Ovary (tissue), 9 donors: ENCODE results near the gene HDAC7. TPM values are rescaled to one million over a fixed set of nuclear protein-coding genes. Genes with fewer than 3 reads are reported as not detected.

Experiments used
- DNase-seq, 5 donors: peaks; one replicate each; pipeline ENCODE4 v3.0.0-alpha.2; 2019 to 2020
- H3K27ac ChIP-seq, 2 donors: fragments of 200-600 bp; one replicate each; pipeline versions ENCODE4 v1.5.1 to v1.8.0; 2019 to 2022
- H3K27me3 ChIP-seq: fragments of 200-600 bp; one replicate; pipeline ENCODE4 v1.8.0; 2022
- H3K36me3 ChIP-seq: fragments of 200-600 bp; sonication (generic); one replicate; pipeline ENCODE4 v1.5.1; 2019
- H3K4me1 ChIP-seq: one replicate; pipeline ENCODE4 v1.8.1; 2013; ENCODE audit warnings: mild to moderate bottlenecking, moderate library complexity; ENCODE audit not compliant: insufficient read depth
- H3K4me3 ChIP-seq: fragments of 200-600 bp; sonication (generic); one replicate; pipeline ENCODE4 v1.5.1; 2017
- H3K9me3 ChIP-seq, 2 donors: fragments of 200-600 bp in 1 of 2; sonication (generic) in 1 of 2; one replicate each; pipeline versions ENCODE4 v1.5.1 to v1.8.1; 2013 to 2019; ENCODE audit warnings: mild to moderate bottlenecking in 1 of 2, moderate library complexity in 1 of 2
- CTCF ChIP-seq, 3 donors: fragments of 450-650 bp in 2 of 3; fragments of 200-600 bp in 1 of 3; IDR thresholded peaks; one replicate each; pipeline versions ENCODE4 v1.5.1 to v1.8.0; 2016 to 2022; ENCODE audit warnings: antibody characterized with exemption in 3 of 3, mild to moderate bottlenecking in 1 of 3
- EP300 ChIP-seq: sonication (generic); formaldehyde crosslinking; IDR thresholded peaks from one replicate; pipeline ENCODE4 v1.6.1; 2017; ENCODE audit warnings: antibody characterized with exemption
- POLR2A ChIP-seq: fragments of 450-650 bp; IDR thresholded peaks from one replicate; pipeline ENCODE4 v1.6.1; 2017; ENCODE audit warnings: antibody characterized with exemption, mild to moderate bottlenecking, moderate library complexity
- WGBS, 3 donors: extraction: QIAGEN DNeasy Blood & Tissue Kit in 1 of 3; methylation state at CpG; one replicate each; pipeline versions ENCODE4 v1.1.5 to v1.1.7; 2013 to 2017; 5-methylcytosine and 5-hydroxymethylcytosine counted together
- intact Hi-C, 4 donors: fragments of 100-400 bp; cut with DNase I; formaldehyde crosslinking; loops; one replicate each; pipeline versions ENCODE4 v1.11.0 to v1.15.1; 2022 to 2023
- polyA plus RNA-seq, 2 donors: library from polyadenylated mRNA; stranded (reverse); fragments of 200-250 nt in 1 of 2; fragments of 350-450 nt in 1 of 2; fragmentation: Illumina TruSeq in 1 of 2; extraction: RNeasy Lipid Tissue Mini Kit (QIAGEN cat#74804) in 1 of 2; gene quantifications; one replicate each; pipeline ENCODE4 v1.2.3, GENCODE V29; 2013 to 2014
- total RNA-seq, 7 donors: library from RNA; depleted of rRNA in 2 of 7; stranded (reverse); fragments of >200 nt in 2 of 7; fragmentation: NEBNext Ultra II Directional in 3 of 7; extraction: Animal tissue kit (Norgen Biotek cat#: 25700) in 3 of 7; gene quantifications; one replicate each; pipeline versions ENCODE4 v1.1.0 to v1.2.4, GENCODE V29; 2016 to 2023
- donor health status: DM: no; HTN: no; CAD: no; lungs with moderate emphysema.
- donor health status: DM: no; HTN: no; CAD: no.
- donor health status: Bipolar disorder and iron deficiency.
- donor health status: DM: yes; HTN: yes; CAD: no.
- donor health status: DM: no; HTN: no; CAD: no.
- donor health status: DM: yes; HTN: yes; CAD: no.

The HDAC7 gene
- total and polyA plus RNA-seq, 9 donors, result 40.1 to 151 (median 102) TPM

- Histone ChIP-seq H3K4me1 (peaks cover 8% of the 10 kb centered on the region), H3K27ac (peak overlapping the region in 1 of 2 donors; percentile 17), H3K36me3 (no peaks in the 10 kb centered on the region), H3K4me3 (no peak overlapping the region), H3K9me3 (no peaks in the 10 kb centered on the region), H3K27me3 (no peaks in the 10 kb centered on the region)
- TF ChIP-seq EP300 (no peak), CTCF (IDR thresholded peaks at IDR 0.05) (no peak), POLR2A (no peak)
- intact Hi-C loops, result no loop called here
- 14 to 20% (median 16%) methylated on average over 10 of the region's 10 CpGs for WGBS, 3 donors
- no peak for DNase-seq
Measured at GRCh38 chr12:47852096-47852571, 32.4 kb upstream of the HDAC7 start.

- no peak overlapping the region for H3K4me3 ChIP-seq
- peaks cover 8% of the 10 kb centered on the region for H3K4me1 ChIP-seq
- 64 to 71% (median 67%) methylated on average over 3 of the region's 3 CpGs for WGBS, 3 donors
- H3K27me3 ChIP-seq, result no peaks in the 10 kb centered on the region
- intact Hi-C loops, result no loop called here
- H3K27ac ChIP-seq, result peak overlapping the region in 1 of 2 donors; percentile 17
- H3K36me3 ChIP-seq, result no peaks in the 10 kb centered on the region
- TF ChIP-seq CTCF (IDR thresholded peaks at IDR 0.05) (no peak), EP300 (no peak), POLR2A (no peak)
- no peaks in the 10 kb centered on the region for H3K9me3 ChIP-seq
- DNase-seq, result no peak
Measured at GRCh38 chr12:47851303-47851952, 31.7 kb upstream of the HDAC7 start.

- H3K4me3 ChIP-seq, result no peak overlapping the region
- H3K9me3 ChIP-seq, result no peaks in the 10 kb centered on the region
- peaks cover 8% of the 10 kb centered on the region for H3K4me1 ChIP-seq
- H3K36me3 ChIP-seq, result no peaks in the 10 kb centered on the region
- intact Hi-C loops, result no loop called here
- H3K27ac ChIP-seq, result no peak overlapping the region
- whole genome bisulfite sequencing, 3 donors, result 46 to 54% (median 47%) methylated on average over 12 of the region's 12 CpGs
- DNase-seq, result peak in 1 of 5 donors; percentile 20
- H3K27me3 ChIP-seq, result no peaks in the 10 kb centered on the region
- TF ChIP-seq POLR2A (no peak), CTCF (IDR thresholded peaks at IDR 0.05) (no peak), EP300 (no peak)
Measured at GRCh38 chr12:47850153-47851084, 30.7 kb upstream of the HDAC7 start.

- Histone ChIP-seq H3K27me3 (no peaks in the 10 kb centered on the region), H3K9me3 (no peaks in the 10 kb centered on the region), H3K36me3 (no peaks in the 10 kb centered on the region), H3K4me1 (peaks cover 15% of the 10 kb centered on the region), H3K4me3 (no peak overlapping the region), H3K27ac (no peak overlapping the region)
- peak in 1 of 5 donors; percentile 4 for DNase-seq
- TF ChIP-seq EP300 (no peak), CTCF (IDR thresholded peaks at IDR 0.05) (no peak), POLR2A (no peak)
- 62 to 76% (median 72%) methylated on average over 5 of the region's 5 CpGs for WGBS, 3 donors
- intact Hi-C loops, result loop anchor here in 1 of 4 donors (10.0 kb wide), 1 partner anchor 96 kb away; no protein-coding TSS in a partner anchor
Measured at GRCh38 chr12:47849261-47849660, 29.6 kb upstream of the HDAC7 start.
